A204.1 (cell line): ENCODE results near the gene PPP1R37.
"Not testable (repeated sequence)": the region's sequence is repeated elsewhere in the genome, so short reads cannot be mapped to it uniquely, and the experiment has no call there.

Source experiments
- FAIRE-seq: peaks from 2 replicates; lab custom pipeline; 2012; peaks lifted over from hg19 to GRCh38; lab: Jason Lieb, UNC

Gene PPP1R37

DNA sequence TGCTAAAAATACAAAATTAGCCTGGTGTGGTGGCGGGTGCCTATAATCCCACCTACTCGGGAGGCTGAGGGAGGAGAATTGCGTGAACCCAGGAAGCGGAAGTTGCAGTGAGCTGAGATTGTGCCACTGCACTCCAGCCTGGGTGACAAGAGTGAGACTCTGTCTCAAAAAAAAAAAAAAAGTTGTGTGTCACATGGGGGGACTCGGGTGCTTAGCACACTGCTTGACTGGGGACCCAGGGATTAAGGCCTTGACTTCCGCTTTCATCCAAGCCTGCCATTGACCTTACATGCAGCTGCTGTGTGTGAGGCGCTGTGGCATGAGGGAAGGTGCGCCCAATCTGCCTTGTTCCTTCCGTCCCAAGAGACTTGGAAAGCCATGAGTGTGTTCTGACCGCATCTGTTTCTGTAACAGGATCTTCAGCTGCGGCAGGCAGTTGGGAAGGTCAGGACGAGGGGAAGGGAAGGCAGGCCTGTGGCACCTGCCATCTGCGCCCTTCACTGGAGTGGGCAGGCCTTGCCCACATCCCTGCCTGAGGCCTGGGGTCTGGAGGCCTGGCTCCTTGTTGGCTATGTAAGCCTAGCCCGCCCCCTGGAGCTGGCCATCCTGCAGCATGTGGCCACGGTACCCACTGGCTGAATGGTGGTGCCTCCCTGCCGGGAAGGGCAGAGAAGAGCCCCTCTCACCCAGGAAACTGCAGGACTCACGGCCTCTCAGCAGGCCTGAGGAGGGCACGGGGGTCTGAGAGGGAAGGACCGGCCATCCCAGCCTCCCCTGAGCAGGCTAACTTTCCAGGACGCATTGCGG lies 23.0 kb downstream of the PPP1R37 start:
- FAIRE-seq, result no peak

DNA sequence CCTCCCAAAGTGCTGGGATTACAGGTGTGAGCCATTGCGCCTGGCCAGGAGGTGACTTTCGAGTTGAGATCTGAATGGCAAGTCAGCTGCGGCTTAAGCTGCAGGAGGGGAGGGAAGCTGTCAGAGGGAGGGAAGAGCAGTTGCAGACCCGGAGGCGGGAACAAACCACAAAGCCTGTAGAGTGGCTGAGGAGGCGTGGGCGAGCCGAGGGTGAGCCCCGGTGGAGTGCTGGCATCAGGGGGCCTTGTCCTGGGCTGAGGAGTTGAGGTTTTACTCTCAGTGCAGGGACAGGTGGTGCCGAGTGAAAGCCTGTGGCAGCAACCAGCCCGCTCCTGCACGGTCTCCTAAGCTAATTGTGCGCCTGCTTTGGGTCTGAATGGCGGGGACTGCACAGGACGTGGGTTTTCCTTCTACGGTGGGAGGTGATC lies 24.2 kb downstream of the PPP1R37 start:
- no peak for FAIRE-seq

DNA sequence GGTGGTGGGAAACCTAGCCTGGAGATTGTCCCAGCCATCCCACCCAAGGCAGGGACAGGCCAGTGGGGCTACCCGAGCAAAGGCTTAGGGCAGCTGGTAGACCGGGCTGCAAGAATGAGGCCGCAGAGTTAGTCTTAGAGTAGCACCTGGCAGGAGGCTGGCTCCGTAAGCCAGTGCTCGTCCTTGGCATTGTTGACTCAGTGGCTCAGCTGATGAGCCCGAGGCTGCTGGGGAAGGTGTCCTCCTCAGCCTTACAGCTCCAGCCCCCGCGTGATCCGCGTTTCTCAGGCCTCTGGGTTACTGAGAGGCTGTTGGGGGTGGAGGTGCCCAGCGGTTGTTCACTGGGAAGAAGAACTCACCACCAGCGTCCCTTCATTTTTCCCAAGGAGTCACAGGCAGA lies 24.7 kb downstream of the PPP1R37 start:
- FAIRE-seq, result no peak

DNA sequence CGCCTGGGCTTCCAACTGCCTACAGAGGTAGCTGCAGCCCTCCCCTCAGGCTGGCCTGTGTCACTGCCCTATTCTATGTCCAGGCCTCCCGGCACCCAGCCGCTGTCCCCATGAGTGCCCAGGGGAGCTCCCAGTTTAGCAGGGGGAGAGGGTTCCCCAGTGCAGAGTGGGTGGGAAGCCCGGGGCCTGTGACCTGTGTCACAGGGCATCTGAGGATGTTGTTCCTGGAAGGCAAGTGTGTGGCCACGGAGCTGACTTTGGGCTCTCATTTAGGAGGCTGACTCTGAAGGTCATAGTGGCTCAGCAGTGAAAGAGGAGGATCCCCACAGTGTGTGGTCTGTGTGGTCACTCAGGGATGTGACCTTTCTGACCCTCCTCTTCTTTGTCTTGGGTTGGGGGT lies 25.1 kb downstream of the PPP1R37 start:
- no peak for FAIRE-seq

- FAIRE-seq, result not testable (repeated sequence)
These were observed 25.8 kb downstream of the PPP1R37 start for GRCh38 chr19:45118591-45119355.

- FAIRE-seq, result no peak
These were observed 26.6 kb downstream of the PPP1R37 start for GRCh38 chr19:45119582-45119981.

- no peak for FAIRE-seq
These were observed 28.9 kb downstream of the PPP1R37 start for GRCh38 chr19:45121827-45122345.

DNA sequence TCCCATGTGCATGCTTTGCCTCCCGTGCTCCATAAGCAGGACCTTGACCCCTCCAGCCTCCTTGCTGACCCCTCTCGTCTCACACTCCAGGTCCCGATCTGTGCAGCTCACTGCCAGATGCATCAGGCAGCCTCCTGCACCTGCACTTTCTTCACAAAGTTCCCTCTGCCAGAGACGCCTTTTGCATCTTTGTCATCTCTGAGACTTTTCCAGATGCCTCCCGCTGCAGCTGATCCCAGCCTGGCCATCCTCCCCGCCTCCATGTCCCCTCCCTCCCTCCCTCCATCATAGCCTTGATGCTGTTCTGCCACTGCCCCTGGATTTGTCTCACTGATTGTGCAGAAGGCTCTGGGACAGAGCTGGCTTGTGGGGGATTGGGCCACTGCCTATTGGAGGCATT lies 29.9 kb downstream of the PPP1R37 start:
- no peak for FAIRE-seq

GRCh38 chr19:45123440-45123850 lies 30.5 kb downstream of the PPP1R37 start:
- FAIRE-seq, result no peak

- FAIRE-seq, result no peak
These were observed 31.0 kb downstream of the PPP1R37 start for GRCh38 chr19:45124021-45124420.

DNA sequence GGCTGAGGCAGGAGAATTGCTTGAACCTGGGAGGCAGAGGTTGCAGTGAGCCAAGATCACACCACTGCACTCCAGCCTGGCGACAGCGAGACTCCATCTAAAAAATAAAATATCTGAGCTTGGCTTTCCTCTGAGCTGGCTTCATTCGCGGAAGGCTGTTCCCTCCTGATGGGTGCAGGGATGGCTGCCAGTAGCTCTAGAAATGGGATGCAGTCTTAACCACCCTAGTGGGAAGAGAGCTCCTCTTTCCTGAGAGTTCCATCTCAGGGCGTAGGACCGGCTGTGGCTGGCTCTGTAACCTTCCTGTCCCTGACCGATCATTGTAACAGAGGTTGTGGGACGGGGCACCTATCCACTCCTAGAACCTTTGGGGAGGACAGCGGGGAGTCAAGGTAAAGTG lies 32.4 kb downstream of the PPP1R37 start:
- no peak for FAIRE-seq

DNA sequence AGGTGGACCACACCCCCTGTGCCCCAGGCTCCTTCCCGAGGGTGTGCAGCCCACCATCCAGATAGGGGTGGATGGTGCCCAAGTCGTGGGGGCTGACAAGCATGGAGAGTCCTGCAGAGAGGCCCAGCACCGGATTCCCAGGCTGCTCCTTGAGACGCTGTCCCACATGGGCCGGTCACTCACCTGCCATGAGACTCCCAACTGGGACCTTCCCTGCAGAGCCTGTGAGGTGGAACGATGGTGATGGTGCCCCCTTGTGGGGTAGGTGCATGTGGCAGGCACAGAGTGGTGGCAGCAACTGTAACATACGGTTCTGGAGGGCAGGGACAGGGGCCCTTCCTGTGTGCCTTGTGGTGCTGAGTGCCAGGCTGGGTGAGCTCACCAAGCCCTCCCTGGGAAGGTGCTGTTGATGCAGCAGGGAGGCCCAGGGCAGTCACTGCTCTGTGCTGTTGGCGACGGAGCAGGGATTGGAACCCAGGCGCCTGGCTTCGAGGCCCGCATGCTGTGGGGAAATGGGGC lies 33.1 kb downstream of the PPP1R37 start:
- no peak for FAIRE-seq

- no peak for FAIRE-seq
These were observed 33.7 kb downstream of the PPP1R37 start for GRCh38 chr19:45126654-45127053.

DNA sequence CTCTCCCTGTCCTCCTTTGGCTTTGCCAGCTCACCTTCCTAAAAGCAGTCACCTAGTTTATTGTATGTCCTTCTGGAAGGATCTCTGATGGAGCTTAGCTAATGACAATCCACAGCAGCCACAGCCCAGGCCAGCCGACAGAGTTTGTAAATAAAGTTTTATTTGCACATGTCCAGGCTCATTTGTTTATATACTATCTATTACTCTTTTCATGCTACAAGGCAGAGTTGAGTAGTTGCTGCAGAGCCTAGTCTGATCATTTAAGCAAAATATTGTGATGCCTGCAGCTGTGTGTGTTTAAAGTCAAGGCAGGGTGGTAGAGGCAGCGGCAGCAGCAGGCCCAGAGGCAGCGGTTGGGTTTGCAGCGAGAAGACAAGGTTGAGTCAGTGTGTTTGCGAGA lies 35.2 kb downstream of the PPP1R37 start:
- FAIRE-seq, result no peak

GRCh38 chr19:45128806-45129205 lies 35.8 kb downstream of the PPP1R37 start:
- FAIRE-seq, result no peak

DNA sequence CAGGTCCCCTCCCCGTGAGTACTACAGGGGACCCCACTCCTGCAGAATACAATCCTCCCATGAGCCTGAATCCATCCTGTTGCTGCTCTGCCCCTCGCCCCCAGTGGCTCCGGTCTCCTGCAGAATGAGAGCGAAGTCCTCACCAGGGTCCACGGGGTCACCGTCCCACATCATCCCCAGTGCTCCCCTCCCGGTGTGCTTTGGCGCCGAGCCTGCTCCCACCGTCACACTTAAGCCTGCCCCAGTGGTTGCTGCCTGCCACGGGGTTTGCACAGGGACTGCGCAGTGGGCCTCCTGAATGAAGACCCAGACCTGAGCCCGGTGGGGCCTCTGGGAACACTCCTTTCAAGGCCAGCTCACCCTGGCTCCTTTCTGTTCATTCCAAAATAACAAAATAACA lies 37.3 kb downstream of the PPP1R37 start:
- FAIRE-seq, result no peak

DNA sequence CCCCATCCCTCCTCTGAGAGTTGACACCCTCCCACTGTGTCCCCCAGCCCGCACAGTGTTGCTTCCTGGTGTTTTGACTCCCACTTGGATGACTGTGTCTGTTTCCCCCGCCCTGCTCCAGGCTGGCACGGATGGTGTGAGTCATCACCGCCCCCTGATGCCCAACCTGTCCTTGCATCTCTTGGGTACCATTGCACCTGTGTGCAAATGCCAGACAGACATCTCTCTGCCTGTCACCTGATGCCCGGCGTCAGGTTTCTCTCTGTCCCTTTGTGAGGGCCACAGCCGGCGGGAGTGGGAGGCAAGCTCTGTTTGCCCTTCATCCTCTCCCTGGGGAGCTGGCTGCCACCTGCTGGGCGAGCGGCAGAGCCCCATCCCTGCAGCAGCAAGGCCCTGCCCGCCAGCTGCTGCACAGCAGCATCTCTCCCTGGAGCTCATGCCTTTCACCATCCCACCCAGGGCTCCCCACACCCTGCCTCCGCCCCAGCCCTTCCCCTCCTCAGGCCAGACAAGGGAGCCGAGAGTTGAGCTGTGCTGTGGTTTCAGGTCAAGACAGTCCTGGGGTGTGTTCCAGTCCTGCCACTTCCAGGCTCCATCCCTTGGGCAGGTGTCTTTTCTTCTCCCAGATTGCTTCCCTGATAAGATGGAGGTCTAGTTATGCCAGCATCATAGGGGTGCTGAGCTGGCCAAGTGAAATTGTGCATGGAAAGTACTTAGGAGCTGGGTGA lies 38.1 kb downstream of the PPP1R37 start:
- no peak for FAIRE-seq

GRCh38 chr19:45133661-45134060 lies 40.7 kb downstream of the PPP1R37 start:
- no peak for FAIRE-seq

DNA sequence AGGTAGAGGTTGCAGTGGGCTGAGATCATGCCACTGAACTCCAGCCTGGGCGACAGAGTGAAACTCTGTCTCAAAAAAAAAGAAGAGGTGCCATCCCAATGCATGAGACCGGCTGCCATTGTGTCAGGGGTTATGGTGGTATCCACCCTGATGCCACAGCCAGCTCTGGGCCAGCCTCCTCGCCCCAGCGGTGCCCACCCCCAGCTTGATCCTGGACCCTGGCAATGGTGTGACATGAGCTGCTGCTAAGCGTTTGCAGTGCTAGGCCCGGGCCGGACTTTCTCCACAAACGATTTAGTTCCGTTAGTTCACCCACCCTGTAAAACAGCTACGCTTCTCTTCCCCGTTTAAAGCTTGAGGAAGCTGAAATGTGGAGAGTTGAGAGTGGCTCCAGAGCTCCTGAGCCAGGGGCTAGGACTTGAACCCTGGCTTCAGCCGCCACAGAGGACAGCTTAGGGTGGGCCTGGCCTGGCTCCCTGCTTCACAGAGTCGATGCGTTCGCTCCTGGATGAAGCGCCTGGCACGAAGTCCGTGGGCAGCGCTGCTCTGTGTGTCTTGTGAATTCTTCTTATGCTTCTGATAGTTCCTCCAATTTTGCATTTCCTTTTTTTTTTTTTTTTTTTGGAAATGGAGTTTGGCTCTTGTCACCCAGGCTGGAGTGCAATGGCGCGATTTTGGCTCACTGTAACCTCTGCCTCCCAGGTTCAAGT lies 42.4 kb downstream of the PPP1R37 start:
- no peak for FAIRE-seq

GRCh38 chr19:45136507-45137178 lies 43.7 kb downstream of the PPP1R37 start:
- no peak for FAIRE-seq

GRCh38 chr19:45137179-45137761 lies 44.3 kb downstream of the PPP1R37 start:
- FAIRE-seq, result no peak
